H1 (cell line): ENCODE data around the gene ZCCHC3. TPM values are rescaled to one million over a fixed set of nuclear protein-coding genes. Genes with fewer than 3 reads are reported as not detected.

Experiments used
- CTCF ChIA-PET: fragments of 300-600 bp; sonication (Branson Sonifier 250); formaldehyde crosslinking; loops from one replicate; lab custom pipeline; 2021; ENCODE audit not compliant: partially characterized antibody; lab: Charles Lee
- POLR2A ChIA-PET: fragments of 300-600 bp; sonication (Branson Sonifier 250); formaldehyde crosslinking; loops from one replicate; lab custom pipeline; 2021; ENCODE audit warnings: inconsistent platforms; ENCODE audit not compliant: partially characterized antibody; lab: Charles Lee
- DNase-seq, 2 experiments: peaks; one replicate each; pipeline versions ENCODE4 v3.0.0 to v3.0.0-alpha.2; 2010 to 2022; ENCODE audit warnings: low spot score in 2 of 2, low read depth in 1 of 2, mixed read lengths in 1 of 2
- FAIRE-seq: peaks from 2 replicates; lab custom pipeline; 2011; peaks lifted over from hg19 to GRCh38; lab: Jason Lieb, UNC
- H2AFZ ChIP-seq: 2 replicates; pipeline ENCODE4 v1.8.1; 2012; ENCODE audit warnings: low read length, inconsistent platforms
- H2AK5ac ChIP-seq: 2 replicates; pipeline ENCODE4 v1.6.1; 2013; ENCODE audit warnings: low read depth, low read length
- H2BK120ac ChIP-seq: replicated peaks from 2 replicates; pipeline ENCODE3; 2013; ENCODE audit warnings: low read depth, low read length, inconsistent platforms
- H2BK12ac ChIP-seq: 2 replicates; pipeline ENCODE4 v1.6.1; 2013; ENCODE audit warnings: low read depth, low read length
- H2BK15ac ChIP-seq: 2 replicates; pipeline ENCODE4 v1.6.1; 2013; ENCODE audit warnings: low read length
- H2BK20ac ChIP-seq: 2 replicates; pipeline ENCODE4 v1.6.1; 2013; ENCODE audit warnings: low read length
- H2BK5ac ChIP-seq: 2 replicates; pipeline ENCODE4 v1.6.1; 2013; ENCODE audit warnings: low read depth, low read length
- H3K14ac ChIP-seq: 2 replicates; pipeline ENCODE4 v1.6.1; 2013; ENCODE audit warnings: inconsistent platforms; ENCODE audit not compliant: insufficient read length
- H3K18ac ChIP-seq: 2 replicates; pipeline ENCODE4 v1.6.1; 2013; ENCODE audit warnings: low read length; ENCODE audit errors: extremely low read depth
- H3K23ac ChIP-seq: 2 replicates; pipeline ENCODE4 v1.6.1; 2013; ENCODE audit warnings: inconsistent platforms; ENCODE audit not compliant: insufficient read length
- H3K23me2 ChIP-seq: 2 replicates; pipeline ENCODE4 v1.6.1; 2013; ENCODE audit warnings: low read depth, low read length
- H3K27ac ChIP-seq: 2 replicates; pipeline ENCODE4 v1.6.1; 2011; ENCODE audit warnings: low read depth, low read length, inconsistent platforms
- H3K27me3 ChIP-seq, 4 experiments: replicated peaks in 1 of 4; 1 replicate in 1 of 4; 2 replicates in 3 of 4; pipeline versions ENCODE4 v1.6.1 to v1.8.1; 2011 to 2013; ENCODE audit warnings: low read length in 3 of 4, mild to moderate bottlenecking in 3 of 4, inconsistent platforms in 2 of 4, mixed read lengths in 2 of 4, moderate library complexity in 1 of 4; ENCODE audit not compliant: control insufficient read depth in 3 of 4, insufficient read depth in 3 of 4; ENCODE audit errors: extremely low read depth in 1 of 4
- H3K36me3 ChIP-seq, 4 experiments: 2 replicates each; pipeline versions ENCODE4 v1.6.1 to v1.8.1; 2011 to 2013; ENCODE audit warnings: mild to moderate bottlenecking in 4 of 4, low read length in 3 of 4, moderate library complexity in 2 of 4, control low read depth in 1 of 4, inconsistent platforms in 1 of 4; ENCODE audit not compliant: insufficient read depth in 4 of 4, control insufficient read depth in 2 of 4
- H3K4ac ChIP-seq: replicated peaks from 2 replicates; pipeline ENCODE3; 2013; ENCODE audit warnings: low read length, low read depth, mixed read lengths, inconsistent platforms; ENCODE audit not compliant: insufficient read length
- H3K4me1 ChIP-seq, 4 experiments: replicated peaks in 1 of 4; 1 replicate in 1 of 4; 2 replicates in 3 of 4; pipeline versions ENCODE4 v1.6.1 to v1.8.1; 2011 to 2013; ENCODE audit warnings: low read length in 3 of 4, inconsistent platforms in 2 of 4, mixed read lengths in 1 of 4; ENCODE audit not compliant: insufficient read depth in 4 of 4, control insufficient read depth in 3 of 4
- H3K4me2 ChIP-seq, 2 experiments: 2 replicates each; pipeline versions ENCODE4 v1.6.1 to v1.8.1; 2011 to 2013; ENCODE audit warnings: low read depth in 2 of 2, low read length in 2 of 2, control low read depth in 1 of 2, inconsistent platforms in 1 of 2, mild to moderate bottlenecking in 1 of 2; ENCODE audit not compliant: insufficient read depth in 1 of 2
- H3K4me3 ChIP-seq, 4 experiments: fragments of 200-600, 300-600 bp in 1 of 4; sonication (generic), shearing (Covaris generic), sonication (Bioruptor Twin) in 1 of 4; 2 replicates each; pipeline versions ENCODE4 v1.5.1 to v1.8.1; 2011 to 2016; ENCODE audit warnings: low read length in 4 of 4, low read depth in 3 of 4, control low read depth in 2 of 4, inconsistent platforms in 2 of 4, mild to moderate bottlenecking in 2 of 4, mixed read lengths in 1 of 4, moderate library complexity in 1 of 4; ENCODE audit not compliant: insufficient read depth in 2 of 4; ENCODE audit errors: extremely low read depth in 1 of 4
- H3K56ac ChIP-seq: replicated peaks from 2 replicates; pipeline ENCODE3; 2013; ENCODE audit warnings: low read depth, mild to moderate bottlenecking, mixed read lengths, low read length, inconsistent platforms; ENCODE audit not compliant: insufficient read length
- H3K79me1 ChIP-seq: 2 replicates; pipeline ENCODE4 v1.6.1; 2013; ENCODE audit warnings: low read depth, low read length, control low read depth
- H3K79me2 ChIP-seq, 2 experiments: 2 replicates each; pipeline versions ENCODE4 v1.6.1 to v1.8.1; 2012 to 2013; ENCODE audit warnings: low read length in 2 of 2, mild to moderate bottlenecking in 2 of 2, inconsistent platforms in 1 of 2; ENCODE audit not compliant: insufficient read depth in 2 of 2, control insufficient read depth in 1 of 2
- H3K9ac ChIP-seq, 4 experiments: replicated peaks in 1 of 4; 1 replicate in 1 of 4; 2 replicates in 3 of 4; pipeline versions ENCODE4 v1.6.1 to v1.8.1; 2011 to 2013; ENCODE audit warnings: low read depth in 3 of 4, low read length in 3 of 4, control low read depth in 2 of 4, mild to moderate bottlenecking in 2 of 4, moderate library complexity in 2 of 4, inconsistent platforms in 1 of 4; ENCODE audit errors: extremely low read depth in 1 of 4
- H3K9me3 ChIP-seq, 2 experiments: 2 replicates each; pipeline versions ENCODE4 v1.6.1 to v1.8.1; 2012 to 2013; ENCODE audit warnings: mild to moderate bottlenecking in 2 of 2, moderate library complexity in 2 of 2, control low read depth in 1 of 2, inconsistent platforms in 1 of 2, low read depth in 1 of 2, low read length in 1 of 2, mixed read lengths in 1 of 2; ENCODE audit not compliant: insufficient read depth in 2 of 2
- H4K20me1 ChIP-seq, 2 experiments: replicated peaks in 1 of 2; 2 replicates each; pipeline versions ENCODE3 to v1.8.1; 2011 to 2013; ENCODE audit warnings: inconsistent platforms in 2 of 2, low read length in 2 of 2, mild to moderate bottlenecking in 1 of 2; ENCODE audit not compliant: insufficient read depth in 2 of 2, control insufficient read depth in 1 of 2
- H4K5ac ChIP-seq: 2 replicates; pipeline ENCODE4 v1.6.1; 2013; ENCODE audit warnings: low read length, low read depth, mixed read lengths, inconsistent platforms; ENCODE audit not compliant: insufficient read length
- H4K8ac ChIP-seq: 2 replicates; pipeline ENCODE4 v1.8.0; 2013; ENCODE audit warnings: mild to moderate bottlenecking, moderate library complexity, low read length, inconsistent platforms; ENCODE audit not compliant: insufficient read depth; ENCODE audit errors: extremely low read depth
- H4K91ac ChIP-seq: replicated peaks from 2 replicates; pipeline ENCODE3; 2013; ENCODE audit warnings: low read length, mixed read lengths, inconsistent platforms; ENCODE audit not compliant: insufficient read length
- ATF3 ChIP-seq: IDR thresholded peaks from 2 replicates; pipeline ENCODE4 v1.6.1; 2011; ENCODE audit warnings: low read depth, mild to moderate bottlenecking, low read length; ENCODE audit not compliant: insufficient read depth
- CBX5 ChIP-seq: fragments of 300-800, 300-1000 bp; sonication (generic); IDR thresholded peaks from 2 replicates; pipeline ENCODE4 v1.7.1; 2016; ENCODE audit warnings: antibody characterized with exemption, low read length, low read depth
- CBX8 ChIP-seq: fragments of 300-800, 300-1000 bp; sonication (generic); IDR thresholded peaks from 2 replicates; pipeline ENCODE4 v1.7.1; 2016; ENCODE audit warnings: low read depth, low read length, borderline replicate concordance
- CHD2 ChIP-seq: IDR thresholded peaks from 2 replicates; pipeline ENCODE4 v1.6.1; 2012; ENCODE audit warnings: low read length, improper control_type of control experiment
- EGR1 ChIP-seq: IDR thresholded peaks from 2 replicates; pipeline ENCODE4 v1.6.1; 2011; ENCODE audit warnings: low read depth, low read length, borderline replicate concordance
- FOSL1 ChIP-seq: IDR thresholded peaks from 2 replicates; pipeline ENCODE4 v1.6.1; 2011; ENCODE audit warnings: mild to moderate bottlenecking, low read depth, low read length, moderate library complexity; ENCODE audit not compliant: insufficient read depth
- JUN ChIP-seq: IDR thresholded peaks from 2 replicates; pipeline ENCODE4 v1.6.1; 2011; ENCODE audit warnings: low read depth, mild to moderate bottlenecking, improper control_type of control experiment, low read length
- KDM4A ChIP-seq: IDR thresholded peaks from one replicate; pipeline ENCODE4 v1.7.1; 2012; ENCODE audit warnings: low read depth, mild to moderate bottlenecking, moderate library complexity, low read length, inconsistent platforms; ENCODE audit not compliant: severe bottlenecking
- RBBP5 ChIP-seq: IDR thresholded peaks from 2 replicates; pipeline ENCODE4 v1.7.1; 2012; ENCODE audit warnings: low read depth, mild to moderate bottlenecking, inconsistent platforms, low read length, moderate library complexity, borderline replicate concordance
- RNF2 ChIP-seq: fragments of 200-900, 300-1000 bp; sonication (generic); IDR thresholded peaks from 2 replicates; pipeline ENCODE4 v1.7.1; 2016; ENCODE audit warnings: borderline replicate concordance, low read depth, mild to moderate bottlenecking, antibody characterized with exemption, low read length; ENCODE audit not compliant: poor library complexity, severe bottlenecking; ENCODE audit errors: missing control alignments
- SP1 ChIP-seq: IDR thresholded peaks from 2 replicates; pipeline ENCODE4 v1.6.1; 2011; ENCODE audit warnings: low read depth, low read length
- SP4 ChIP-seq: IDR thresholded peaks from 2 replicates; pipeline ENCODE4 v1.6.1; 2012; ENCODE audit warnings: low read length, inconsistent platforms
- TCF12 ChIP-seq: IDR thresholded peaks from 2 replicates; pipeline ENCODE4 v1.6.1; 2011; ENCODE audit warnings: low read depth, mild to moderate bottlenecking, low read length
- YY1 ChIP-seq: IDR thresholded peaks from 2 replicates; pipeline ENCODE4 v1.6.1; 2011; ENCODE audit warnings: low read depth, mild to moderate bottlenecking, low read length
- WGBS, 2 experiments: shearing (Covaris generic) in 1 of 2; methylation state at CpG; one replicate each; pipeline versions ENCODE4 v1.1.6 to v1.1.7; 2013 to 2015; ENCODE audit warnings: low lambda C conversion rate in 2 of 2, mixed read lengths in 2 of 2, inconsistent platforms in 1 of 2, low coverage in 1 of 2, missing lambda C conversion rate in 1 of 2; ENCODE audit not compliant: insufficient replicate concordance in 2 of 2, insufficient coverage in 1 of 2, insufficient read length in 1 of 2; ENCODE audit errors: extremely low coverage in 1 of 2, missing lambda C conversion rate in 1 of 2; 5-methylcytosine and 5-hydroxymethylcytosine counted together
- polyA plus RNA-seq, 7 experiments: library from polyadenylated mRNA; depleted of rRNA in 3 of 7; stranded (reverse) in 5 of 7; unstranded in 2 of 7; fragments of >200 nt in 5 of 7; fragments of 200-250 nt in 2 of 7; gene quantifications; 1 replicate in 5 of 7; 2 replicates in 1 of 7; 4 replicates in 1 of 7; pipeline versions ENCODE4 v1.2.1 to v1.2.3, GENCODE V29; 2011 to 2013; ENCODE audit warnings: missing spikeins in 2 of 7, mixed read lengths in 2 of 7
- total RNA-seq: library from RNA; stranded (reverse); fragmentation: NEBNext Ultra II Directional; extraction: Animal tissue kit (Norgen Biotek cat#: 25700); gene quantifications from 2 replicates; pipeline ENCODE4 v1.2.1, GENCODE V29; 2021

Gene ZCCHC3
- total and polyA plus RNA-seq, 2 of the 8 experiments (the other 6 are each of a cell fraction or from before 2014, with no cell fraction given), result 33.7 to 52.4 TPM

GRCh38 chr20:273884-274283 is 23.5 kb upstream of the ZCCHC3 start:
- no peak overlapping the region for H4K91ac ChIP-seq
- peaks cover 8 to 21% (median 13%) of the 10 kb centered on the region in 4 experiments; a peak in 7 of 8 replicates for H3K36me3 ChIP-seq
- no peak overlapping the region for H3K9ac ChIP-seq
- no peak overlapping the region for H3K4ac ChIP-seq
- FAIRE-seq (no peak), DNase-seq (no peak)
- H2AK5ac ChIP-seq, result no peak overlapping the region
- H3K79me1 ChIP-seq, result no peaks in the 10 kb centered on the region; the same call in 1 of the 2 replicates
- H2BK5ac ChIP-seq, result no peak overlapping the region
- H3K27ac ChIP-seq, result no peak overlapping the region
- H3K18ac ChIP-seq, result no peak overlapping the region
- H3K23me2 ChIP-seq, result no peaks in the 10 kb centered on the region; the same call in 1 of the 2 replicates
- H3K79me2 ChIP-seq, result no peaks in the 10 kb centered on the region
- no peaks in the 10 kb centered on the region for H3K27me3 ChIP-seq
- H3K23ac ChIP-seq, result no peak overlapping the region
- CTCF ChIA-PET, result interaction anchor here (0.9 to 2.5 kb wide), 3 partner anchors 7 to 57 kb away, joined by 3 to 12 read pairs (median 9); no protein-coding TSS in a partner anchor
- H2BK15ac ChIP-seq, result no peak overlapping the region
- H3K4me1 ChIP-seq, result peaks cover 0 to 4% (median 4%) of the 10 kb centered on the region in 4 experiments; a peak in 4 of 7 replicates
- H4K20me1 ChIP-seq, result peaks cover 2 to 6% of the 10 kb centered on the region in 2 experiments
- WGBS, 2 experiments, result 91% methylated on average over 3 of the region's 3 CpGs; no CpG with 5 or more reads in 1 of the 2 experiments
- H4K8ac ChIP-seq, result no peak overlapping the region
- H4K5ac ChIP-seq, result no peak overlapping the region
- no peak overlapping the region for H3K14ac ChIP-seq
- no peak overlapping the region for H3K4me3 ChIP-seq
- no peak overlapping the region for H2BK20ac ChIP-seq
- H2BK12ac ChIP-seq, result no peak overlapping the region
- no peak overlapping the region for H2AFZ ChIP-seq
- no peak overlapping the region for H3K4me2 ChIP-seq
- POLR2A ChIA-PET, result interaction anchor here (1.2 to 2.2 kb wide), 2 partner anchors 9 to 51 kb away, joined by 3 to 11 read pairs; partner anchors contain the start of gene SOX12
- no peak overlapping the region for H3K56ac ChIP-seq
- H3K9me3 ChIP-seq, result no peaks in the 10 kb centered on the region
- H2BK120ac ChIP-seq, result no peak overlapping the region
- no peak for TF ChIP-seq FOSL1
- no peak for TF ChIP-seq CBX5
- TF ChIP-seq RBBP5, result no peak
- no peak for TF ChIP-seq CHD2
- TF ChIP-seq ATF3, result no peak
- no peak for TF ChIP-seq SP1
- no peak for TF ChIP-seq CBX8
- TF ChIP-seq TCF12, result no peak
- no peak for TF ChIP-seq RNF2
- no peak for TF ChIP-seq KDM4A
- no peak for TF ChIP-seq SP4
- TF ChIP-seq EGR1, result no peak
- no peak for TF ChIP-seq JUN
- TF ChIP-seq YY1, result no peak
